Neural cell (in vitro differentiated cells): Measurements from ENCODE around the gene PIGM. TPM values are rescaled to one million over a fixed set of nuclear protein-coding genes. Genes with fewer than 3 reads are reported as not detected.
A peak's percentile ranks its signal among the peaks of the same experiment; 100 is the strongest.

Source experiments
- H2AFZ ChIP-seq: fragments of 200-600, 300-800 bp; sonication (generic), shearing (Covaris generic); 2 replicates; pipeline ENCODE4 v1.6.0; 2014; ENCODE audit warnings: low read depth, mild to moderate bottlenecking, antibody characterized with exemption, low read length, moderate library complexity
- H3F3A ChIP-seq: fragments of 200-600 bp; shearing (Covaris generic); 2 replicates; pipeline ENCODE4 v1.6.1; 2016; ENCODE audit warnings: mild to moderate bottlenecking, moderate library complexity, mixed read lengths, antibody characterized with exemption, low read length; ENCODE audit not compliant: insufficient read depth, poor library complexity, severe bottlenecking
- H3K27ac ChIP-seq: fragments of 200-600, 300-800 bp; sonication (generic), shearing (Covaris generic); 2 replicates; pipeline ENCODE4 v1.5.1; 2014; ENCODE audit warnings: mild to moderate bottlenecking, low read length, moderate library complexity
- H3K27me3 ChIP-seq: fragments of 300-800, 200-600 bp; sonication (generic), shearing (Covaris generic); 2 replicates; pipeline ENCODE4 v1.6.0; 2014; ENCODE audit warnings: mild to moderate bottlenecking, low read depth, low read length, moderate library complexity; ENCODE audit not compliant: insufficient read depth
- H3K36me3 ChIP-seq: fragments of 300-800, 200-600 bp; sonication (generic), shearing (Covaris generic); 2 replicates; pipeline ENCODE4 v1.5.1; 2014; ENCODE audit warnings: mild to moderate bottlenecking, antibody characterized with exemption, low read length, moderate library complexity; ENCODE audit not compliant: insufficient read depth
- H3K4me2 ChIP-seq: fragments of 300-800, 200-600 bp; sonication (generic), shearing (Covaris generic); 2 replicates; pipeline ENCODE4 v1.6.0; 2014; ENCODE audit warnings: mild to moderate bottlenecking, low read length
- H3K4me3 ChIP-seq: fragments of 300-800, 200-600 bp; sonication (generic), shearing (Covaris generic); 2 replicates; pipeline ENCODE4 v1.5.1; 2014; ENCODE audit warnings: mild to moderate bottlenecking, low read length, moderate library complexity
- H3K79me2 ChIP-seq: fragments of 200-600 bp; shearing (Covaris generic); replicated peaks from 2 replicates; pipeline ENCODE4 v1.6.0; 2014; ENCODE audit warnings: mild to moderate bottlenecking, low read length, moderate library complexity; ENCODE audit not compliant: insufficient read depth
- H3K9ac ChIP-seq: fragments of 300-800, 200-600 bp; sonication (generic), shearing (Covaris generic); 2 replicates; pipeline ENCODE4 v1.6.1; 2016; ENCODE audit warnings: mild to moderate bottlenecking, low read length, mixed read lengths
- H3K9me2 ChIP-seq: fragments of 200-600 bp; shearing (Covaris generic); 2 replicates; pipeline ENCODE4 v1.6.1; 2016; ENCODE audit warnings: mild to moderate bottlenecking, low read length, mixed read lengths; ENCODE audit not compliant: insufficient read depth
- H3K9me3 ChIP-seq: fragments of 200-600, 300-800 bp; sonication (generic), shearing (Covaris generic); 2 replicates; pipeline ENCODE4 v1.6.1; 2016; ENCODE audit warnings: mild to moderate bottlenecking, mixed run types, low read length, moderate library complexity, mixed read lengths
- H4K20me1 ChIP-seq: fragments of 200-600 bp; shearing (Covaris generic); 2 replicates; pipeline ENCODE4 v1.6.1; 2016; ENCODE audit warnings: mild to moderate bottlenecking, mixed run types; ENCODE audit not compliant: insufficient read depth
- CTCF ChIP-seq: fragments of 450-650 bp; IDR thresholded peaks from 2 replicates; pipeline ENCODE4 v1.5.1; 2014; ENCODE audit warnings: antibody characterized with exemption, mild to moderate bottlenecking, moderate library complexity; ENCODE audit not compliant: poor library complexity, severe bottlenecking
- EP300 ChIP-seq: fragments of 450-650 bp; conservative IDR thresholded peaks from 2 replicates; pipeline ENCODE4 v1.6.1; 2014; ENCODE audit warnings: antibody characterized with exemption, mild to moderate bottlenecking, moderate library complexity; ENCODE audit not compliant: poor library complexity, severe bottlenecking
- EZH2 ChIP-seq: fragments of 200-600, 300-800 bp; shearing (Covaris generic), sonication (generic); IDR thresholded peaks from 2 replicates; pipeline ENCODE4 v1.6.1; 2014; ENCODE audit warnings: antibody characterized with exemption, low read length, borderline replicate concordance, mild to moderate bottlenecking; ENCODE audit not compliant: insufficient read depth, poor library complexity, severe bottlenecking
- MXI1 ChIP-seq: fragments of 450-650 bp; conservative IDR thresholded peaks from 2 replicates; pipeline ENCODE4 v1.6.1; 2014; ENCODE audit warnings: antibody characterized with exemption, mild to moderate bottlenecking; ENCODE audit not compliant: poor library complexity, severe bottlenecking
- POLR2AphosphoS5 ChIP-seq: IDR thresholded peaks from 2 replicates; pipeline ENCODE4 v1.6.1; 2012
- RAD21 ChIP-seq: fragments of 450-650 bp; conservative IDR thresholded peaks from 2 replicates; pipeline ENCODE4 v1.6.1; 2014; ENCODE audit warnings: antibody characterized with exemption, mild to moderate bottlenecking, moderate library complexity
- SMC3 ChIP-seq: fragments of 450-650 bp; conservative IDR thresholded peaks from 2 replicates; pipeline ENCODE4 v1.6.1; 2014; ENCODE audit warnings: antibody characterized with exemption, mild to moderate bottlenecking, moderate library complexity; ENCODE audit not compliant: poor library complexity
- TAF1 ChIP-seq: IDR thresholded peaks from 2 replicates; pipeline ENCODE4 v1.6.1; 2012; ENCODE audit warnings: low read depth
- polyA plus RNA-seq: library from polyadenylated mRNA; depleted of rRNA; stranded (reverse); fragments of >200 nt; gene quantifications from 2 replicates; pipeline ENCODE4 v1.2.3, GENCODE V29; 2014
- TF ChIP-seq, protein P1 (sequence below): IDR thresholded peaks from 2 replicates; pipeline ENCODE4 v1.6.1; 2012; ENCODE audit warnings: borderline replicate concordance

PIGM gene
- polyA plus RNA-seq, 1 donor from 2014 or later: 3.8 TPM

GRCh38 chr1:160009081-160009480, 22.7 kb downstream of the PIGM start:
- no peak overlapping the region for H3K4me3 ChIP-seq
- H3K4me2 ChIP-seq: no peak overlapping the region
- no peaks in the 10 kb centered on the region for H3K79me2 ChIP-seq
- no peak overlapping the region for H3K27ac ChIP-seq
- H2AFZ ChIP-seq: no peak overlapping the region
- H3K9ac ChIP-seq: no peak overlapping the region
- no peaks in the 10 kb centered on the region for H3F3A ChIP-seq
- no peaks in the 10 kb centered on the region for H3K36me3 ChIP-seq
- TF ChIP-seq SMC3 (no peak), TAF1 (no peak), EP300 (no peak), CTCF (no peak), MXI1 (no peak), RAD21 (no peak), POLR2AphosphoS5 (no peak), EZH2 (no peak)
- TF ChIP-seq, protein P1, sequence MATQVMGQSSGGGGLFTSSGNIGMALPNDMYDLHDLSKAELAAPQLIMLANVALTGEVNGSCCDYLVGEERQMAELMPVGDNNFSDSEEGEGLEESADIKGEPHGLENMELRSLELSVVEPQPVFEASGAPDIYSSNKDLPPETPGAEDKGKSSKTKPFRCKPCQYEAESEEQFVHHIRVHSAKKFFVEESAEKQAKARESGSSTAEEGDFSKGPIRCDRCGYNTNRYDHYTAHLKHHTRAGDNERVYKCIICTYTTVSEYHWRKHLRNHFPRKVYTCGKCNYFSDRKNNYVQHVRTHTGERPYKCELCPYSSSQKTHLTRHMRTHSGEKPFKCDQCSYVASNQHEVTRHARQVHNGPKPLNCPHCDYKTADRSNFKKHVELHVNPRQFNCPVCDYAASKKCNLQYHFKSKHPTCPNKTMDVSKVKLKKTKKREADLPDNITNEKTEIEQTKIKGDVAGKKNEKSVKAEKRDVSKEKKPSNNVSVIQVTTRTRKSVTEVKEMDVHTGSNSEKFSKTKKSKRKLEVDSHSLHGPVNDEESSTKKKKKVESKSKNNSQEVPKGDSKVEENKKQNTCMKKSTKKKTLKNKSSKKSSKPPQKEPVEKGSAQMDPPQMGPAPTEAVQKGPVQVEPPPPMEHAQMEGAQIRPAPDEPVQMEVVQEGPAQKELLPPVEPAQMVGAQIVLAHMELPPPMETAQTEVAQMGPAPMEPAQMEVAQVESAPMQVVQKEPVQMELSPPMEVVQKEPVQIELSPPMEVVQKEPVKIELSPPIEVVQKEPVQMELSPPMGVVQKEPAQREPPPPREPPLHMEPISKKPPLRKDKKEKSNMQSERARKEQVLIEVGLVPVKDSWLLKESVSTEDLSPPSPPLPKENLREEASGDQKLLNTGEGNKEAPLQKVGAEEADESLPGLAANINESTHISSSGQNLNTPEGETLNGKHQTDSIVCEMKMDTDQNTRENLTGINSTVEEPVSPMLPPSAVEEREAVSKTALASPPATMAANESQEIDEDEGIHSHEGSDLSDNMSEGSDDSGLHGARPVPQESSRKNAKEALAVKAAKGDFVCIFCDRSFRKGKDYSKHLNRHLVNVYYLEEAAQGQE: no peak
- no peaks in the 10 kb centered on the region for H3K9me2 ChIP-seq
- no peaks in the 10 kb centered on the region for H4K20me1 ChIP-seq
- H3K27me3 ChIP-seq: no peaks in the 10 kb centered on the region
- H3K9me3 ChIP-seq: no peaks in the 10 kb centered on the region

- H3K9ac ChIP-seq: no peak overlapping the region
- no peak overlapping the region for H3K4me2 ChIP-seq
- H3K4me3 ChIP-seq: no peak overlapping the region
- no peaks in the 10 kb centered on the region for H3K36me3 ChIP-seq
- H3F3A ChIP-seq: no peaks in the 10 kb centered on the region
- no peak overlapping the region for H3K27ac ChIP-seq
- H4K20me1 ChIP-seq: no peaks in the 10 kb centered on the region
- H3K79me2 ChIP-seq: no peaks in the 10 kb centered on the region
- no peaks in the 10 kb centered on the region for H3K27me3 ChIP-seq
- no peaks in the 10 kb centered on the region for H3K9me2 ChIP-seq
- no peaks in the 10 kb centered on the region for H3K9me3 ChIP-seq
- TF ChIP-seq RAD21 (peak; percentile 85), POLR2AphosphoS5 (no peak), CTCF (peak; percentile 87), EP300 (no peak), EZH2 (no peak), TAF1 (no peak), SMC3 (peak; percentile 75)
- H2AFZ ChIP-seq: no peak overlapping the region
Measured at GRCh38 chr1:160007577-160008200, 24.1 kb downstream of the PIGM start.
